ENCODE data around the gene PARVB. TPM values are rescaled to one million over a fixed set of nuclear protein-coding genes. Genes with fewer than 3 reads are reported as not detected.
A peak's percentile ranks its signal among the peaks of the same experiment; 100 is the strongest.

The PARVB gene
- total and polyA plus RNA-seq, 12 donors, result 46.7 to 201 (median 91.2) TPM

DNA sequence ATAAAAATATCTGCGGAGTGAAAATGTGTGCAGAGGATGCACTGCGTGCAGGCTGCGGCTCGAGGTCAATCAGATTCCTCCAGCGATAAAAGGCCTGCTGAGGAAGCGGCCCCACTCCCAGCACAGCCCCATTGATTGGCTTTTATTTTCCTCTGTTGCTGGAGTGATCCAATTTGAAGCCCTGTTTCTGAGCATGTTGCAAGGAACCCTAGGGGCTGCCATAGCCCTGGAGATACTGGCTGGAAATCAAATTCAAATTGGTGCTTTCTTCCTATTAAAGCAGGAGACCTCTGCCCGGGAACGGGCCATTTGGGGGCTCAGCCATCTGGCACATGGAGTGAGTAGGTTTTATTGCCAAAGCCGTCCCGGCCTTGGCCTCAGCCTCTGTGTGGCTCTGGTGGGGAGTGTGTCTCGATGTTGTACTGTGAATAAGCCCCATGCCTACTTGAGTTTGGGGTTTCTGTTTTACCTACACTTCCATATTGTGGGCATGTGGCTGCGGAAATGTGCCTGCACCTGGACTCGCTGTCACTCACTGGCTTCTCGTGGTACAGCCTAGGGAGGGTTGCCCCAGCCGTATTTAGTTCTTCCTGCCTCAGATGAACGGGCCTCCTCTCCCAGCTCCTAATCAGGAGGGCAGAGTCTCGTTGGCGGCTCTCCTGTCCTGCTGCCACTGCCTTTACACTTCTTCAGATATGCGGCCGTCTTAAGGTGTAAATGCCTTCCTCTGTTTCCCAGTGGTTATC, 25.6 kb downstream of the PARVB start:
- TF ChIP-seq, protein P1, sequence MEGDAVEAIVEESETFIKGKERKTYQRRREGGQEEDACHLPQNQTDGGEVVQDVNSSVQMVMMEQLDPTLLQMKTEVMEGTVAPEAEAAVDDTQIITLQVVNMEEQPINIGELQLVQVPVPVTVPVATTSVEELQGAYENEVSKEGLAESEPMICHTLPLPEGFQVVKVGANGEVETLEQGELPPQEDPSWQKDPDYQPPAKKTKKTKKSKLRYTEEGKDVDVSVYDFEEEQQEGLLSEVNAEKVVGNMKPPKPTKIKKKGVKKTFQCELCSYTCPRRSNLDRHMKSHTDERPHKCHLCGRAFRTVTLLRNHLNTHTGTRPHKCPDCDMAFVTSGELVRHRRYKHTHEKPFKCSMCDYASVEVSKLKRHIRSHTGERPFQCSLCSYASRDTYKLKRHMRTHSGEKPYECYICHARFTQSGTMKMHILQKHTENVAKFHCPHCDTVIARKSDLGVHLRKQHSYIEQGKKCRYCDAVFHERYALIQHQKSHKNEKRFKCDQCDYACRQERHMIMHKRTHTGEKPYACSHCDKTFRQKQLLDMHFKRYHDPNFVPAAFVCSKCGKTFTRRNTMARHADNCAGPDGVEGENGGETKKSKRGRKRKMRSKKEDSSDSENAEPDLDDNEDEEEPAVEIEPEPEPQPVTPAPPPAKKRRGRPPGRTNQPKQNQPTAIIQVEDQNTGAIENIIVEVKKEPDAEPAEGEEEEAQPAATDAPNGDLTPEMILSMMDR (IDR thresholded peaks at IDR 0.05), result no peak
- WGBS, 2 donors, result 67 to 73% methylated on average over 20 of the region's 20 CpGs
- Histone ChIP-seq H3K27me3 (no peaks in the 10 kb centered on the region), H3K4me3 (no peak overlapping the region), H3K4me1 (peaks cover 3 to 69% (median 50%) of the 10 kb centered on the region in 9 donors), H3K9me3 (peaks cover 0 to 5% (median 0%) of the 10 kb centered on the region in 11 donors), H3K36me3 (peaks cover 0 to 12% (median 0%) of the 10 kb centered on the region in 9 donors), H3K27ac (peak overlapping the region in 6 of 10 donors; percentile 19 to 64 (median 33))
- intact Hi-C loops (cut with DNase I), result no loop called here
- ATAC-seq, result peak in 3 of 8 donors; percentile 15 to 27 (median 19)
- DNase-seq, result no peak

GRCh38 chr22:44050766-44051355, 26.8 kb downstream of the PARVB start:
- WGBS, 2 donors, result 85 to 90% methylated on average over 13 of the region's 13 CpGs
- peaks cover 0 to 12% (median 0%) of the 10 kb centered on the region in 9 donors for H3K36me3 ChIP-seq
- H3K4me3 ChIP-seq, result no peak overlapping the region
- no peaks in the 10 kb centered on the region for H3K27me3 ChIP-seq
- TF ChIP-seq, protein P1 (IDR thresholded peaks at IDR 0.05), result no peak
- intact Hi-C loops (cut with DNase I), result no loop called here
- H3K9me3 ChIP-seq, result peaks cover 0 to under 1% (median 0%) of the 10 kb centered on the region in 11 donors
- DNase-seq (no peak), ATAC-seq (no peak)
- H3K27ac ChIP-seq, result peak overlapping the region in 2 of 10 donors; percentile 0 to 13
- H3K4me1 ChIP-seq, result peaks cover 3 to 66% (median 50%) of the 10 kb centered on the region in 9 donors

GRCh38 chr22:44051358-44051757, 27.3 kb downstream of the PARVB start:
- DNase-seq, result no peak
- H3K4me1 ChIP-seq, result peaks cover 3 to 61% (median 49%) of the 10 kb centered on the region in 9 donors
- intact Hi-C loops (cut with DNase I), result no loop called here
- TF ChIP-seq, protein P1 (IDR thresholded peaks at IDR 0.05), result no peak
- no peaks in the 10 kb centered on the region for H3K27me3 ChIP-seq
- 59 to 77% methylated on average over 6 of the region's 6 CpGs for WGBS, 2 donors
- peaks cover 0 to 12% (median 0%) of the 10 kb centered on the region in 9 donors for H3K36me3 ChIP-seq
- peak in 1 of 8 donors; percentile 24 for ATAC-seq
- H3K9me3 ChIP-seq, result no peaks in the 10 kb centered on the region
- peak overlapping the region in 3 of 10 donors; percentile 0 to 13 (median 1) for H3K27ac ChIP-seq
- H3K4me3 ChIP-seq, result no peak overlapping the region

DNA sequence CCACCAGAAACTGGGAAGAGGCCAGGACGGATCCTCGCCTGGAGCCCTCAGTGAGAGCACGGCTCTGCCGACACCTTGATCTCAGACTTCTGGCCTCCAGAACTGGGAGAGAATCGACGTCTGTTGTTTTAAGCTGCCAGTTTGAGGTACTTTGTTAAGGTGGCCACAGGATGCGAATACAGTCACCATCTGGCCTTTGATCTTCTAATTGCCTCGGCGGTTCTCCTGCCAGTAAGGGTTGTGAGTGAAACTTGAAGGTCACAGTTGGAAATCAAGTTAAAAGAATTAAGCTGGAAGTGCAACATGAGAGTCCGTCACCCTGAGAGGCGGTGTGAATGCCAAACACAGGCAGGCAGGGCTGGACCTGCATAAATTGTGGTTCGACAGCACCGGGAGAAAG, 27.9 kb downstream of the PARVB start:
- TF ChIP-seq, protein P1 (IDR thresholded peaks at IDR 0.05), result no peak
- Histone ChIP-seq H3K9me3 (no peaks in the 10 kb centered on the region), H3K4me1 (peaks cover 3 to 58% (median 48%) of the 10 kb centered on the region in 9 donors), H3K27ac (peak overlapping the region in 2 of 10 donors; percentile 1 to 13), H3K27me3 (no peaks in the 10 kb centered on the region), H3K36me3 (peaks cover 0 to 12% (median 0%) of the 10 kb centered on the region in 9 donors), H3K4me3 (no peak overlapping the region)
- DNase-seq (no peak), ATAC-seq (no peak)
- intact Hi-C loops (cut with DNase I), result no loop called here
- 86 to 88% methylated on average over 13 of the region's 13 CpGs for WGBS, 2 donors

Measured in heart right ventricle (tissue), 16 donors.